ENCODE results near the gene ROCK2.
"Not testable (repeated sequence)": the region's sequence is repeated elsewhere in the genome, so short reads cannot be mapped to it uniquely, and the experiment has no call there.

The ROCK2 gene

DNA sequence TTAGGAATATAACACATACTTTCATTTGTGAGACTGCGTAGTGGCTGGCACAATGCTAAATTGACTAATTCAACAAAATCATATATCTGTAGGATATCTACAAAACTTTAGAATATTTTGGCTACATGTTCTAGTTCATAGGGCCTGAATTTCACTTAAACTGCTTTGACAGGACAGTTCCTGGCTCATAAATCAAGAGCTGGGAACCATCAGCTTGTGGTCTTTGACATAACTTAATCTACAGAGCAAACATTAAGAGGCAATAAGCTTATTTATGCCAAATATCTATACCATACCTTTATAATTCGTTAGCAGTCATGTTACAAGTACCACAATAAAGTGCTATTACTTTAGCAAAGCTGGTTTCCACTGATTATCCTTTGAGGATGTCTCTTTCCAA, 83.5 kb downstream of the ROCK2 start:
- peaks cover 2% of the 10 kb centered on the region for H3K9me3 Mint-ChIP-seq
- H3K4me3 Mint-ChIP-seq = no peak overlapping the region
- no peak overlapping the region for H3K27ac Mint-ChIP-seq
- H3K36me3 Mint-ChIP-seq = peaks cover 34% of the 10 kb centered on the region
- H3K27me3 Mint-ChIP-seq = no peaks in the 10 kb centered on the region
- ATAC-seq = no peak
- peaks cover 21% of the 10 kb centered on the region for H3K4me1 Mint-ChIP-seq

DNA sequence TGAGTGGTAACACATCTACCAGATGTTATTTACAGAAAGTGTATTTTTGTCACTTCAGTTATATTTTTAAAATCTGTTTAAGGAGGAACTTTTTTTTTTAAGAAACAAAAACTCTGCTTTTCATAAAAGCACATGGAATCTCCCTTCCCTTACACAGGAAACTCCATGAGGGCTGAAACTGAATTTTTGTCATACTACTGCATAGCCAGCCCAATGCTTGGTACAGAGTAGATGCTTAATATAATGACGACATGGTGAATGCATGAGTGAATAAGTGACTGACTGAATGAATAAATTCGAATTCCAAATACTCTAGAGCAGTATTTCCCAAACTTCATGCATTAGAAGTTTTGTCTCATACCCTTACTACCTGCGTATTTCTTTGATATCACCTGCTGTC, 86.5 kb downstream of the ROCK2 start:
- peaks cover 20% of the 10 kb centered on the region for H3K36me3 Mint-ChIP-seq
- H3K4me1 Mint-ChIP-seq = peaks cover 14% of the 10 kb centered on the region
- H3K27me3 Mint-ChIP-seq = no peaks in the 10 kb centered on the region
- ATAC-seq = no peak
- no peak overlapping the region for H3K4me3 Mint-ChIP-seq
- no peak overlapping the region for H3K27ac Mint-ChIP-seq
- peaks cover 5% of the 10 kb centered on the region for H3K9me3 Mint-ChIP-seq

DNA sequence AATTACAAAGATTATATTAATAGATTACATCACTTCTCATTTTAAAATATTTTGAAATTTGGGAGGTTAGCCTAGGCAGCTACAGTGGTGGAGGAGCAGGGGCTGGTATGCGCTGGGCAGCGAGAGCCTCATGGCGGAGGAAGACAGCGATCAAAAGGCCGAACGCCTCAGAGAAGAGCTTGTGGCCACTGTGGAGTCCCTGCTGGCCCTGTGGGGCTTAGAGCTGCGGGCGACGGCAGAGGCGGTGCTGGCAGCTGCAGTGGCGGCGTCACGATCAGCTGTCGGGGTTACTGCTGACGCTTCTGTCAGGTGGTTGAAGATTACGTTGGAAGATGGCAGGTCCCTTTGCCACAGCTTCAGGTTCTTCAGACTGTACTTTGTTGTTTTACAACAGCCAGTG, 87.4 kb downstream of the ROCK2 start:
- no peak for ATAC-seq
- no peak overlapping the region for H3K27ac Mint-ChIP-seq
- peaks cover 3% of the 10 kb centered on the region for H3K9me3 Mint-ChIP-seq
- peaks cover 14% of the 10 kb centered on the region for H3K4me1 Mint-ChIP-seq
- no peaks in the 10 kb centered on the region for H3K27me3 Mint-ChIP-seq
- H3K4me3 Mint-ChIP-seq = no peak overlapping the region
- H3K36me3 Mint-ChIP-seq = peaks cover 14% of the 10 kb centered on the region

DNA sequence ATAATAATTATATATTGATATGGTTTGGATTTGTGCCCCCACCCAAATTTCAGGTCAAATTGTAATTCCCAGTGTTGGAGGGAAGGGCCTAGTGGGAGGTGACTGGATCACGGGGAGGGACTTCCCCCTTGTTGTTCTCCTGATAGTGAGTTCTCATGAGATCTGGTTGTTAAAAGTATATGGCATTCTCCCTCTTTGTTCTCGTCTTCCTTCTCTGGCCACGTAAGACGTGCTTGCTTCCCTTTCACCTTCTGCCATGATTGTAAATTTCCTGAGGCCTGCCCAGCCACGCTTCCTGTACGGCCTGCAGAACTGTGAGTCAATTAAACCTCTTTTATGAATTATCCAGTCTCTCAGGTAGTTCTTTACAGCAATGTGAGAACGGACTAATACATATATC, 88.3 kb downstream of the ROCK2 start:
- ATAC-seq = no peak
- Mint-ChIP-seq H3K36me3 (peaks cover 14% of the 10 kb centered on the region), H3K9me3 (peaks cover 3% of the 10 kb centered on the region), H3K4me1 (peaks cover 14% of the 10 kb centered on the region), H3K4me3 (no peak overlapping the region), H3K27me3 (no peaks in the 10 kb centered on the region), H3K27ac (no peak overlapping the region)

DNA sequence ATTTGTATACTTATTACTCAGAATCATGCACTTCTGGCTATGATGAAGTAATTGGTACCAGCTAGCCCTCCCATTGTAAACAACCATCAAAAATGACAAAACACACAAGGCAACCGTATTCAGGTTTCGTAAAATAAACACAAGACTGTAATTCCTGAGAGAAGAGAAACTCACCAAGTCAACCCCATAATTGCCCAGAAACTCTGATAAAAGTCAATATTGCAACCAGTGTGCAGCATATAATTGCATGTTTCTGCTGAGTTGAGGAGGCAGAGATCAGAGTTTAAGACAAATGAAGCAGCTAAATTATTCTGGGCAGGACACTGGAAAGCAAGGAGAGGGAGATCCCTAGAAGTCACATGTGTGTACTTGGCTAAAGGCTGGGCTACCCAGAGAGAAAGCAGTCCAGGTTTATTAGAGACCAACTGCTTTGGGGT, 90.3 kb downstream of the ROCK2 start:
- Mint-ChIP-seq H3K27ac (no peak overlapping the region), H3K27me3 (no peaks in the 10 kb centered on the region), H3K36me3 (peaks cover 14% of the 10 kb centered on the region), H3K9me3 (peaks cover 3% of the 10 kb centered on the region), H3K4me1 (peaks cover 21% of the 10 kb centered on the region), H3K4me3 (no peak overlapping the region)
- ATAC-seq = no peak

DNA sequence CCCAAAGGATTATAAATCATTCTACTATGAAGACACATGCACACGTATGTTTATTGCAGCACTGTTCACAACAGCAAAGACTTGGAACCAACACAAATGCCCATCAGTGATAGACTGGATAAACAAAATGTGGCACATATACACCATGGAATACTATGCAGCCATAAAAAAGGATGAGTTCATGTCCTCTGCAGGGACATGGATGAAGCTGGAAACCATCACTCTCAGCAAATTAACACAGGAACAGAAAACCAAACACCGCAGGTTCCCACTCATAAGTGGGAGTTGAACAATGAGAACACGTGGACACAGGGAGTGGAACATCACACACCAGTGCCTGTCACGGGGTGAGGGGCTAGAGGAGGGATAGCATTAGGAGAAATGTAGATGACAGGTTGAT, 92.0 kb downstream of the ROCK2 start:
- H3K4me1 Mint-ChIP-seq = peaks cover 13% of the 10 kb centered on the region
- H3K4me3 Mint-ChIP-seq, ATAC-seq: not testable (repeated sequence)

DNA sequence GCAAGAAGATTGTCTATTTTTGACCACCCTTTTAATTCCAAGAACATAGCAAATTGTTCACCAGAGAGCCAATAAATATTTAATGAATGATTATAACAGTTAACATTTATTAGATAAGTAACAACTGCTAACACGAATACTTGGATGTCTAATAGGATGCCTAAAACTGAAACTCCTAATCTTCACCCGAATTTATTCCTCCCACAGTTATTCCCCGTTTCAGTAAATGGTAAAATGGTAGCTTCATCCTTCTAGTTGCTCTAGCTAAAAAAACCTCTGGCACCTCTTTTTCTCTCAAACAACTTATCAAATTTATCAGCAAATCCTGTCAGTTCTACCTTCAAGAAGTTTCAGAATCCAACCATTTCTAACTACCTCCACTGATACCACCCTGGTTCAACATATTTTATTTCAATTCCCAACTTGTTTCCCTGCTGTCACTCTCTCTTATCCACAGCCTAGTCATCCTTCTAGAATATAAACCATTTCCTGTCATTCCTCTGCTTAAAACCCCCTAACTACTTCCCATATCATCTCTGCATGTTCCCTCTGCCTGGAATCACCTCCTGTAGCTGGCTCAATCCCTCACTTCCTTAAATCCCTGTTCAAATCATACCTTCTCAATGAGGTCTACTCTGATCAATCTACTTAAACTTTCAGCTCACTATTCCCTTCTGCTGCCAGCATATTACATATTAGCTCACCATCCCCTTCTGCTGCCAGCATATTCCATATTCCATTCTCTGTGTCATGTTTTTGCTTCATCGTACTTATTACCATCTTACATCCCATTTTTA, 93.8 kb downstream of the ROCK2 start:
- Mint-ChIP-seq H3K27me3 (no peaks in the 10 kb centered on the region), H3K9me3 (peaks cover 3% of the 10 kb centered on the region), H3K36me3 (peaks cover 5% of the 10 kb centered on the region), H3K27ac (no peak overlapping the region), H3K4me1 (peaks cover 7% of the 10 kb centered on the region), H3K4me3 (no peak overlapping the region)
- no peak for ATAC-seq

More for the DNA sequence above, 92.0 kb downstream of the ROCK2 start:
- not testable (repeated sequence) for H3K9me3 Mint-ChIP-seq, H3K27ac Mint-ChIP-seq, H3K27me3 Mint-ChIP-seq
- peaks cover 14% of the 10 kb centered on the region for H3K36me3 Mint-ChIP-seq

DNA sequence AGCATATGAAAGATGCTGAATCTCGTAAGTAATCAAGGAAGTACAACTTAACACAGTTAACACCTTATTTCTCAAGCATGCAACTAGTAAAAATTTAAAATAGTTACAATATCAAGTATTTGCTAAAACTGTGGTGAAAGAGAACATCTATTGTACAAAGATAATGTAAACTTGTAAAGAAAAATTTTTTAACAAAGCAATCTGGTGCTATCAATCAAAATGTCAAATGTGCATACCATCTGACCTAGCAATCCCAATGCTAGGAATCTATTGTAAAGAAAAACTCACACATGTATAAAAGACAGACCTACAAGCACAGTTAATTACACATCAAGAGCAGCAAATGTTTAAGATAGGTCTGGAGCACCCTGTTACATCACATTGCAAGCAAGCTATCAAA, 99.1 kb downstream of the ROCK2 start:
- H3K9me3 Mint-ChIP-seq = no peaks in the 10 kb centered on the region
- peaks cover 17% of the 10 kb centered on the region for H3K36me3 Mint-ChIP-seq
- H3K4me3 Mint-ChIP-seq = no peak overlapping the region
- peaks cover 6% of the 10 kb centered on the region for H3K4me1 Mint-ChIP-seq
- no peaks in the 10 kb centered on the region for H3K27me3 Mint-ChIP-seq
- H3K27ac Mint-ChIP-seq = no peak overlapping the region
- no peak for ATAC-seq

DNA sequence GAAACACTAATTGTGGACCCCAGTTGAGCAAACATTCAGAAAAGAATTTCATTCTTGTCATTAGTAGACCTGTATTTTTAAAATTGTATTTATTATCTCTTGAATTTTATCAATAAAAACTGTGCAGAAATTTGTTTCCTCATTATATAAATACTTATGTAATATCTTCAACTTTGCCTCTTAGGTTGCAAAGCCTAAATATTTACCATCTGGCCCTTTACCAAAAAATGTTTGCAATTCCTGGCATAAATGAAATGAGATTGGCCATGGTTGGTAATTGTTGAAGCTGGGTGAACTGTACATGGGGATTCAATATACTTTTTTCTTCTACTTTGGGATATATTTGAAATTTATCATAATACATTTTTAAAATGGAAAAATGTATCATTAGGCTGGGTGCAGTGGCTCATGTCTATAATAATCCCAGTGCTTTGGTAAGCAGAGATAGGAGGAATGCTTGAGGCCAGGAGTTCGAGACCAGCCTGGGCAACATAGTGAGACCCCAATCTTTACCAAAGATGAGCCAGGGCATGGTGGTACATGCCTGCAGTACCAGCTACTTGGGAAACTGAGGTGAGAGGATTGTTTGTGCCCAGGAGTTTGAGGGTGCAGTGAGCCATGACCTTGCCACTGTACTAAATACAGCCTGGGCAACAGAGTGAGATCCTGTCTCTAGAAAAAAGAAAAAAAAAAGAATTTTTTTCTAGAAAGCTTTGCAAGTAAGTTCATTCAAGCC, 100.2 kb downstream of the ROCK2 start:
- no peak for ATAC-seq
- Mint-ChIP-seq H3K36me3 (peaks cover 17% of the 10 kb centered on the region), H3K27ac (no peak overlapping the region), H3K27me3 (no peaks in the 10 kb centered on the region), H3K4me3 (no peak overlapping the region), H3K9me3 (no peaks in the 10 kb centered on the region), H3K4me1 (peaks cover 11% of the 10 kb centered on the region)

DNA sequence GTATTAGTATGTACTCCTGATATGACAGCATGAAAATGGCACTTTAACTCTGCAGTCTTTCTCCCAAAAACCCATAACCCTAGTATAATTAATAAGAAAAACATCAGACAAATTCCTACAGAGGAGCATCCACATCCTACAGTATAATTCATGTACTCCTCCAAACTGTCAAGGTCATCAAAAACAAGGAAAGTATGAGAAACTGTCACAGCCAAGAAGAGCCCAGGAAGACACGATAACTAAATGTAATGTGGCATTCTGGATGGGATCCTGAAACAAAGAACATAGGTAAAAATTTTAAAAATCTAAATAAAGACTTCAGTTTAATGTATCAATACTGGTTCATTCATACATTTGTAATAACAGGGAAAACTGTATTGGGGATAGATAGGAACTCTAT, 100.9 kb downstream of the ROCK2 start:
- H3K4me1 Mint-ChIP-seq = peaks cover 17% of the 10 kb centered on the region
- H3K27ac Mint-ChIP-seq = no peak overlapping the region
- ATAC-seq = no peak
- no peaks in the 10 kb centered on the region for H3K27me3 Mint-ChIP-seq
- H3K36me3 Mint-ChIP-seq = peaks cover 17% of the 10 kb centered on the region
- no peaks in the 10 kb centered on the region for H3K9me3 Mint-ChIP-seq
- H3K4me3 Mint-ChIP-seq = no peak overlapping the region

DNA sequence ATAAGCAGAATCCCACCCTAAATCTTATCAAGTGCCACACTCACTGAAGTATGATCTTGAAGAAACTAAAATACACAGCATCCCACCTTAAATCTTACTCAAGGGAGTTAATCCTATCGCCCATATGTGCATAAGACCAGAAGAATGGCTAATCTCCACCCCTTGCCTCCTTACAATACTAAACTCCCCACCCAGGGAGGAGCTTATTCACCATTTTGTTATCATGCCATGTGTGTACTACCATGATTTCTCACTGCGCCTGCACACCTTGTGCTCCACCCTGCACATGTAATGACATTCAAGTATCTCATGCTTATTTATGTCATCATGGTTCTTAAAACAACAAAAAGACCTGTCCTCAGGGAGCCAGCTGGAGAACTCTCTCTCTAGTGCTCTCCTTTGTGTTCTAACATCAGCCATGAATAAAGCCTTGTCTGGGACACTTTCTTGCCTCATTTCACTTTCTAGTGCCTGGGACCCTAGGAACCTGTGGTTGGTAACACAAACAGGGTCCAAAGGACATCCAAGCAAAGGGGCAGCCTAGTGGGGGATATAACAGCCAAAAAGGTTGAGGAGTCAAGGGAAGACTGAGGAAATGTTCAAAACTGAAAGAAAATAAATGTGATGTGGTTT, 101.8 kb downstream of the ROCK2 start:
- Mint-ChIP-seq H3K36me3 (peaks cover 23% of the 10 kb centered on the region), H3K4me1 (peaks cover 17% of the 10 kb centered on the region), H3K27ac (no peak overlapping the region), H3K27me3 (no peaks in the 10 kb centered on the region), H3K4me3 (no peak overlapping the region), H3K9me3 (no peaks in the 10 kb centered on the region)
- no peak for ATAC-seq

DNA sequence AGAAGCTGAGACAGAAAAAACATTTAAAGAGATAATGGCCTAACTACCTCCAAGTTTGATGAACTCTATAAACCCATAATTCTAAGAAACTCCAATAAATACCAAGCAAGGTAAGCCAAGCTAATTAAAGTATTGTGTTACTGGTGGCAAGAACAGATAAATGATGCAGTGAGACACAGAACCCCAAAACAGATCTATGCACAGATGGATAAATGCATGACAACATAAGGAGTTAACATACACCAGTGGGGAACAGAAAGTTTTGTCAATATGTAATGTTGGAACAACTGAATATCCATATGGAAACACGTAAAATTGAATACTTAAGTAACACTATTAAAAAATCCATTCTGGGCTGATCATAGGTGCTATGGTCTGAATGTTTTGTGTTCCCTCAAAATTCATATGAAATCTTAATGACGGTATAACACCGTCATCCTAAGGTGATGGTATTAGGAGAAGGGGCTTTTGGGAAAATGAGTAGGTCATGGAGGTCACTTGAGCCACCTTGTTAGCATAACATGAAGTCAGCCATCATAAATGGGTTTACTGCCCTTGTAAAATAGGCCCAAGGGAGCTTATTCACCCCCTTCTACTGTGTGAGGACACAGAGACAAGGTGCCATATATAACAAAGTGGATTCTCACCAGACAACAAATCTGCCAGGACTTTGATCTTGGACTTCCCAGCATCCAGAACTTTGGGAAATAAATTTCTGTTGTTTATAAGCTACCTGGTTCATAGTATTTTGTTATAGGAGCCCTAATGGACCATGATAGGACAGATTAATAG, 102.8 kb downstream of the ROCK2 start:
- H3K4me1 Mint-ChIP-seq = peaks cover 19% of the 10 kb centered on the region
- no peak overlapping the region for H3K4me3 Mint-ChIP-seq
- no peak for ATAC-seq
- no peaks in the 10 kb centered on the region for H3K27me3 Mint-ChIP-seq
- no peaks in the 10 kb centered on the region for H3K9me3 Mint-ChIP-seq
- H3K36me3 Mint-ChIP-seq = peaks cover 18% of the 10 kb centered on the region
- no peak overlapping the region for H3K27ac Mint-ChIP-seq

DNA sequence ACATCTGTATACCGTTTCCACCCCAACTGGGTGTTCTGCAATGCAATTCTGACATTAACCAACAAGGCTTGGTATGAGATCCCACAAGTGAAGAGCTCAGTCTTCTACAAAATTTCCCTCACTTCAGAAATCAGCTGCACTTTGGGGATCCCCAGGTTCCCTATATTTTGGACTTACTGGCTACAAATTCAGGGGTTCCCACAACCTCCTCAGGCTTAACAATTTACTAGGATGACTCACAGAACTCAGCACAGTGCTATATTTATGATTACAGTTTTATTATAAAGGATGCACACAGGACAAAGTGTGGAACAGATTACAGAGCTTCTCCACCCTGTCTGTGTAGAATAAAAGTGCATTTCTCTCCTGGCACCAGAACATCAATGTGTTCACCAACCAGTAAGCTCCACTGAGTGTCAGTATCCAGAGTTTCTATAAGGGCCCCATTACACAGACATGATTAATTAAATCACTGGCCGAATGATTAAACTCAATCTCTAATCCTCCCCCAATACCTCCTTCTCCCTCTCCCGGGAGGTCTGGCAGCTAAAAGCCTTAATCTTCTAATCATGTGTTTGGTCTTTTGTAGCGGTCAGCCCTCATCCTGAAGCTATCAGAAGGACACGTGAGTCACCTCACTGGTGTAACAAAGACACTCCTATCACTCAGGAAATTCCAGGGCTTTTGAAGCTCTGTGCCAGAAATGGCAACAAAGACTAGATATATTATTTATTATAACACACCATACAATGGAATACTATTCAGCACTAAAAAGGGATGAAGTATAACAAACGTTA, 104.6 kb downstream of the ROCK2 start:
- ATAC-seq = no peak
- Mint-ChIP-seq H3K9me3 (no peaks in the 10 kb centered on the region), H3K27ac (no peak overlapping the region), H3K27me3 (no peaks in the 10 kb centered on the region), H3K36me3 (peaks cover 18% of the 10 kb centered on the region), H3K4me3 (no peak overlapping the region), H3K4me1 (peaks cover 24% of the 10 kb centered on the region)

DNA sequence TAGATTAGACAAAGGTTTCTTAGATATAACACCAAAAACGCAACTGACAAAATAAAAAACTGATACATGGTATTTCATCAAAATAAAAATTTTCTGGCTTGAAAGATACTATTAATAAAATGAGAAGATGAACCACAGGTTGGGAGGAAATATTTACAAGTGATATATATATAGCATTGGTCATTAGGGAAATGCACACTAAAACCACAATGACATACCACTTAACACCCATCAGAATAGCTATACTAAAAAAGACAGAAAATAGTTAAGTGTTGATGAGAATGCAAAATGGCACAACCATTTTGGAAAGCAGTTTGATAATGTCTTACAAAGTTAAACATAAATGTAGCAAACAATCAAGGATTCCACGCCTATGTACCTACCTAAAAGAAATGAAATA, 105.3 kb downstream of the ROCK2 start:
- Mint-ChIP-seq H3K36me3 (peaks cover 18% of the 10 kb centered on the region), H3K27ac (no peak overlapping the region), H3K27me3 (no peaks in the 10 kb centered on the region), H3K4me1 (peaks cover 24% of the 10 kb centered on the region), H3K4me3 (no peak overlapping the region), H3K9me3 (no peaks in the 10 kb centered on the region)
- no peak for ATAC-seq

Data from stimulated activated memory B cell treated with anti-CD40 and anti-IgM and Interleukin-4, amounts not matched to agents 10 μg/mL and 1 μg/mL and 100 μg/mL, for 72 hours (primary cell).